Kidney epithelial cell (primary cell): ENCODE measurements around the gene ELL3. TPM values are rescaled to one million over a fixed set of nuclear protein-coding genes. Genes with fewer than 3 reads are reported as not detected.

Source experiments
- DNase-seq: peaks from one replicate; pipeline ENCODE4 v3.0.0-alpha.2; 2010; ENCODE audit warnings: low read depth
- H3K27me3 ChIP-seq: 2 replicates; pipeline ENCODE4 v1.6.0; 2011; ENCODE audit warnings: low read length; ENCODE audit not compliant: control insufficient read depth, insufficient read depth
- H3K36me3 ChIP-seq: 2 replicates; pipeline ENCODE4 v1.5.1; 2011; ENCODE audit warnings: low read length; ENCODE audit not compliant: control insufficient read depth, insufficient read depth
- H3K4me3 ChIP-seq: 2 replicates; pipeline ENCODE4 v1.5.1; 2011; ENCODE audit warnings: low read depth, mild to moderate bottlenecking, control low read depth, low read length
- CTCF ChIP-seq: IDR thresholded peaks from 2 replicates; pipeline ENCODE4 v1.5.1; 2011; ENCODE audit warnings: mild to moderate bottlenecking, moderate library complexity, low read length, control low read depth, inconsistent platforms; ENCODE audit not compliant: insufficient read depth, poor library complexity, severe bottlenecking
- total RNA-seq: library from RNA; depleted of rRNA; stranded (reverse); fragments of >200 nt; gene quantifications from 2 replicates; pipeline ENCODE4 v1.2.3, GENCODE V29; 2015

The ELL3 gene
- total RNA-seq, 1 donor from 2014 or later: 3.5 TPM

- DNase-seq: no peak
- peak overlapping the region; percentile 92 for H3K4me3 ChIP-seq
- H3K36me3 ChIP-seq: peaks cover 8% of the 10 kb centered on the region
- H3K27me3 ChIP-seq: no peaks in the 10 kb centered on the region
- TF ChIP-seq CTCF: no peak
These were observed 16.2 kb upstream of the ELL3 start for GRCh38 chr15:43792761-43793476.

DNA sequence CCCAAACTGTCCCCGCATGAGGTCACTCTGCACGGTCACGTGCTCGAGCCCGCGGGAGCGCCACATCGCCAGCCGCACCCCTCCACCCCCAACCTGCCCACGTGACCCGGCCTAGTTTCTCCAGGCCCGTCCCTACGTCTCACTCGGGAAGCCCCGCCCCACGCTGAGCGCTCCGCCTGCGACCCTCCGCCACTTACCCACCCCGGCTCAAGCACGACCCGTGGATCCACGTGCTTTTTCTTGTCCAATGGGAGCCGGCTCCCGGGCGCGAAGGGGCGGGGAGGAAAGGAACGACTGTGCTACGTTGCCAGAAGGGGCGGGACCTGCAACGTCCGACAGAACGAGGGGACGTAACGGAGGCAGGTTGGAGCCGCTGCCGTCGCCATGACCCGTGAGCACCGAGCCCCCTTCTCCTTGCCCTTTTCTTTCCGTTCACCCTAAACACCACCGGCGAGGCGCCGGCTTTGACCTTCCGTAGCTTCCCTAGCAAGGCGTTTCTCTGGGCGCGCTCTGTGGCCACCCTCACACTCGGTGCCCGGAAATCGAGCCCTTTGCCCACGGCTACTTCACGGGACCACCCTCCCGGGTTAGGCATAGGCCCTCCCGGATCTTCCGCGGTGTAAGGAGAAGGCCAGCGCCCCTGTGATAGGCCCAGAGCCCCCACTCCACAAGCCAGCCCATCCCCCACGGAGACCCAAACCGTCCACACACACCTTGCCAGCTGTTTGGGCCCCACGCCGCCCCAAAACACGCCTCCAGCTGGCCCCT lies 15.4 kb upstream of the ELL3 start, which contains the start of gene SERF2:
Gene SERF2, plus strand, starts transcription at position 328 of the 768 bp plus-strand sequence. Its CDS starts 57 bp downstream, at position 385.
- no peak for TF ChIP-seq CTCF
- Histone ChIP-seq H3K27me3 (no peaks in the 10 kb centered on the region), H3K36me3 (peaks cover 8% of the 10 kb centered on the region), H3K4me3 (peak within 1 kb of the TSS; percentile 92)
- peak; percentile 96 for DNase-seq

DNA sequence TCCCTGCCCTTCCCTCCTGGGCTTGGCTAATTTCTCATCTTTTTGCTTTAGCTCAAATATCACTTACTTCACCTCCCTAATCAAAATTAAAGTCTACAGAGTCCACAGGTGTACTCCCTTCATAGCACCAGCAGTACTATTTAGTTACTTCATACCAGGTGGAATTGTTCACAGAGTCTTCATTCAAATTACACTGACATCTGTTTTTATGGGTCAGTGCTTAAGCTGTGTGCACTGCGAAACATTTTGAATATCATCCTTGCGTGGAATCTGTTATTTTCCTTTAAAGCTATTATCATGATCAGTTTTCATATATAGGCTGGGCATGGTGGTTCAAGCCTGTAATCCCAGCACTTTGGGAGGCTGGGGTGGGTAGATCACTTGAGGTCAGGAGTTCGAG lies 12.6 kb upstream of the ELL3 start:
- no peaks in the 10 kb centered on the region for H3K36me3 ChIP-seq
- TF ChIP-seq CTCF: no peak
- H3K27me3 ChIP-seq: no peaks in the 10 kb centered on the region
- no peak for DNase-seq
- H3K4me3 ChIP-seq: no peak overlapping the region

DNA sequence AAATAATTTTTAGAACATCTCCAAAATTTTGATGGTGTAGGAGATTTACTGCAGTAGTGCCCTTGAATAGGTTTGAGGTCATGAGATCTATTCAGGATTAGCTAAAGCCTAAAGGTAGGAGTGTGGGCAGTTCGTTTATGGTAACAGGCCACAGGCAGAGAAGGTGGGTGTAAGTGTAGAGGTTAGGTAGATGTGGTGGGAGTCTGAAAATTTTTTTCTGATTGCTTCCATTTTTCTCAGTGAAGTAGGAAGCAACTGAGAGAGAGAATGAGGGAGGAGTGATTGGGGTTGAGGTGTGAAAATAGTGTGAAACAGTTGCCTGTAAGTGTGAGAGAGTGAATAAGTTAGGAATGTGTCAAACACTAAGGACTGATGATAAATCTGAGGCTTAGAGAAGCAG lies 2.2 kb upstream of the ELL3 start:
- Histone ChIP-seq H3K36me3 (no peaks in the 10 kb centered on the region), H3K27me3 (no peaks in the 10 kb centered on the region), H3K4me3 (no peak overlapping the region)
- TF ChIP-seq CTCF: no peak
- no peak for DNase-seq

DNA sequence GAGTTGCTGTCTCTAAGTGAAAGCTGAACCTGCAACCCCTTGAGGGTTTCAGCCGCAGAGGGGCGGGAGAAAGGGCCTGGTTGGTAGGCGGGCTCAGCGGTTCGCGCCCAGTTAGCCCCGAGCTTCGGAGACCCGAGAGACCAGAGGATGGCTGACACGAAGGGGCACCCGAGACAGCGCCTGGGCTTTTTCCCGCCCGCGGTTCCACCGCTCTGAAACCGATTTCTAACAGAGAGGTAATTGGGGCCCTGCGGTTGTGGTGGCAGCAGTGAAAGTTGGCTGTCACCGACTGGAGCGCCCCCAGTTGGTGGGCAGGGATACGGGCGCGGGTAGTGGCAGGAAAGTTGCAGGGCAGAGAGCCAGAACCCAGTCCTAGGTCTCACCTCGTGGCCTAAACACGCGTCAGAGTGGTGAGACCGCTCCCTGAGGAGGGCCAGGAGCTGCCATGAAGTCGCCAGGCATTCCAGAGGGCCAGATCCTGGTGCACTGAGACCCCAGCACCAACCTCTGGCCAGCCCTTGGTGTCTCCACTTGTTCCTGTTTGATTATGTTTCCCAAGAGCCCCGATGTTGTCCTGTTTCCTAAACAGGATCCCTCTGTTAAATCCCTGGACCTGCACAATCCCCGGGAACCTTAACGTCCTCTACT lies 625 bp upstream of the ELL3 start:
- Histone ChIP-seq H3K36me3 (no peaks in the 10 kb centered on the region), H3K27me3 (no peaks in the 10 kb centered on the region), H3K4me3 (peak overlapping the region; percentile 36)
- no peak for DNase-seq
- TF ChIP-seq CTCF: peak; percentile 92
